ENCODE data around the gene RCC2. TPM values are rescaled to one million over a fixed set of nuclear protein-coding genes. Genes with fewer than 3 reads are reported as not detected.

RCC2 gene
- polyA plus RNA-seq, 2 of the 4 experiments (the other 2 are of a cell fraction): 60.9 to 90.0 TPM

- no peak for FAIRE-seq
- no peak overlapping the region for H3K4me3 ChIP-seq
- 32% methylated on average over 5 of the region's 9 CpGs for WGBS (ENCODE audit: missing lambda C conversion rate)
- ChIA-PET CTCF (interaction anchor here (1.0 to 1.4 kb wide), 3 partner anchors 37 to 322 kb away, joined by 3 to 5 read pairs (median 3); no protein-coding TSS in a partner anchor), POLR2A (no interaction called here)
- peak; percentile 70; a peak in 5 of 6 replicates for ATAC-seq
- no peak overlapping the region for H3K4me2 ChIP-seq
- no peaks in the 10 kb centered on the region; the same call in 2 of the 3 replicates for H3K4me1 ChIP-seq
- TF ChIP-seq ZNF302 (CRISPR knock-in tag; IDR thresholded peaks at IDR 0.05) (no peak), E2F6 (IDR thresholded peaks at IDR 0.05; ENCODE audit: borderline replicate concordance, low read depth) (no peak), HOXB13 (CRISPR knock-in tag; IDR thresholded peaks at IDR 0.05; ENCODE audit: low read depth) (no peak), BHLHE40 (IDR thresholded peaks at IDR 0.05; ENCODE audit: low read depth, low read length) (no peak), PBX3 (IDR thresholded peaks at IDR 0.05) (no peak), CBX2 (IDR thresholded peaks at IDR 0.05; ENCODE audit: borderline replicate concordance, low read depth) (no peak), MAX (IDR thresholded peaks at IDR 0.05) (no peak), HOXA7 (CRISPR knock-in tag; IDR thresholded peaks at IDR 0.05) (no peak), EHF (CRISPR knock-in tag; IDR thresholded peaks at IDR 0.05) (no peak), CBX8 (IDR thresholded peaks at IDR 0.05) (no peak), POLR2AphosphoS2 (conservative IDR thresholded peaks at IDR 0.05; ENCODE audit: low read length) (no peak), CHD4 (IDR thresholded peaks at IDR 0.05; ENCODE audit: borderline replicate concordance) (no peak), CHD2 (IDR thresholded peaks at IDR 0.05; ENCODE audit: low read length, partially characterized antibody) (no peak), JUNB (IDR thresholded peaks at IDR 0.05) (no peak), MAZ (IDR thresholded peaks at IDR 0.05; ENCODE audit: borderline replicate concordance, low read depth, low read length) (no peak), TP53 (CRISPR knock-in tag; IDR thresholded peaks at IDR 0.05) (no peak)
- no peaks in the 10 kb centered on the region; the same call in 2 of the 3 replicates for H3K9me3 ChIP-seq
- H3K27ac ChIP-seq: peak overlapping the region in 1 of 2 experiments; percentile 16; a peak in 1 of 6 replicates
- DNase-seq (ENCODE audit: low read depth in 1 of 2, low spot score in 1 of 2): no peak
Observed at GRCh38 chr1:17369466-17369865, 70.0 kb downstream of the RCC2 start.

- no peak for FAIRE-seq
- CTCF ChIA-PET: no interaction called here
Observed at GRCh38 chr1:17365293-17365692, 74.2 kb downstream of the RCC2 start.

GRCh38 chr1:17363771-17364170 is 75.7 kb downstream of the RCC2 start:
- Histone ChIP-seq H3K4me3 (no peak overlapping the region), H3K27ac (no peak overlapping the region), H3K4me2 (no peak overlapping the region), H3K4me1 (no peaks in the 10 kb centered on the region), H3K9me3 (no peaks in the 10 kb centered on the region; the same call in 2 of the 3 replicates)
- FAIRE-seq (no peak), DNase-seq (ENCODE audit: low read depth in 1 of 2, low spot score in 1 of 2) (no peak), ATAC-seq (no peak)
- ChIA-PET POLR2A (no interaction called here), CTCF (no interaction called here)
- WGBS (ENCODE audit: missing lambda C conversion rate): 27% methylated on average over 3 of the region's 4 CpGs
- TF ChIP-seq RFX5 (IDR thresholded peaks at IDR 0.05) (no peak), KDM5A (IDR thresholded peaks at IDR 0.05) (no peak), HOXA7 (CRISPR knock-in tag; IDR thresholded peaks at IDR 0.05) (no peak), NR3C1 (IDR thresholded peaks at IDR 0.05) (no peak), CTCF (IDR thresholded peaks at IDR 0.05) (no peak), FOSL2 (IDR thresholded peaks at IDR 0.05) (no peak), FOSL2 (CRISPR knock-in tag; IDR thresholded peaks at IDR 0.05) (no peak), HES2 (IDR thresholded peaks at IDR 0.05) (no peak), RAD21 (conservative IDR thresholded peaks at IDR 0.05 in 1 of 2, IDR thresholded peaks at IDR 0.05 in 1 of 2) (no peak), CHD4 (IDR thresholded peaks at IDR 0.05; ENCODE audit: borderline replicate concordance) (no peak), NPAS2 (CRISPR knock-in tag; IDR thresholded peaks at IDR 0.05; ENCODE audit: borderline replicate concordance) (no peak), BCL3 (IDR thresholded peaks at IDR 0.05) (no peak), CBX8 (IDR thresholded peaks at IDR 0.05) (no peak), CHD2 (IDR thresholded peaks at IDR 0.05; ENCODE audit: low read length, partially characterized antibody) (no peak)

More at GRCh38 chr1:17365293-17365692, 74.2 kb downstream of the RCC2 start:
- no peak overlapping the region for H3K4me2 ChIP-seq
- no peak overlapping the region for H3K27ac ChIP-seq
- WGBS (ENCODE audit: missing lambda C conversion rate): 70% methylated on average over 3 of the region's 3 CpGs
- H3K4me1 ChIP-seq: no peaks in the 10 kb centered on the region; the same call in 2 of the 3 replicates
- TF ChIP-seq MAZ (IDR thresholded peaks at IDR 0.05; ENCODE audit: borderline replicate concordance, low read depth, low read length) (no peak), PBX3 (IDR thresholded peaks at IDR 0.05) (no peak), NPAS2 (CRISPR knock-in tag; IDR thresholded peaks at IDR 0.05; ENCODE audit: borderline replicate concordance) (no peak), HOXA7 (CRISPR knock-in tag; IDR thresholded peaks at IDR 0.05) (no peak), SMC3 (IDR thresholded peaks at IDR 0.05) (no peak)
- H3K9me3 ChIP-seq: no peaks in the 10 kb centered on the region; the same call in 2 of the 3 replicates
- DNase-seq (ENCODE audit: low read depth in 1 of 2, low spot score in 1 of 2) (no peak), ATAC-seq (no peak)
- H3K4me3 ChIP-seq: no peak overlapping the region
- POLR2A ChIA-PET: no interaction called here
